Brain microvascular endothelial cell (primary cell): Measurements from ENCODE around the gene PLSCR4.

Source experiments
- DNase-seq: peaks from one replicate; pipeline ENCODE4 v3.0.0-alpha.2; 2020
- H3K27ac ChIP-seq: fragments of 250-450 bp; sonication (Bioruptor Pico); 2 replicates; pipeline ENCODE4 v1.5.1; 2020; ENCODE audit warnings: mild to moderate bottlenecking, moderate library complexity
- H3K27me3 ChIP-seq: fragments of 250-450 bp; sonication (Bioruptor Pico); replicated peaks from 2 replicates; pipeline ENCODE4 v1.5.1; 2020; ENCODE audit warnings: mild to moderate bottlenecking
- H3K36me3 ChIP-seq: fragments of 250-450 bp; sonication (Bioruptor Pico); replicated peaks from 2 replicates; pipeline ENCODE4 v1.5.1; 2020; ENCODE audit warnings: mild to moderate bottlenecking
- H3K4me3 ChIP-seq: 2 replicates; pipeline ENCODE4 v1.5.1; 2011; ENCODE audit warnings: low read depth, mild to moderate bottlenecking, control low read depth, low read length, moderate library complexity
- CTCF ChIP-seq: IDR thresholded peaks from 2 replicates; pipeline ENCODE4 v1.5.1; 2011; ENCODE audit warnings: low read depth, mild to moderate bottlenecking, moderate library complexity, low read length, control low read depth, inconsistent platforms; ENCODE audit errors: missing control alignments
- in situ Hi-C: cut with HindIII; loops from 2 replicates; pipeline ENCODE4 v1.10.0; 2017; ENCODE audit warnings: low sequenced_read_pairs, low pct_ligation_motif_present

Gene PLSCR4

DNA sequence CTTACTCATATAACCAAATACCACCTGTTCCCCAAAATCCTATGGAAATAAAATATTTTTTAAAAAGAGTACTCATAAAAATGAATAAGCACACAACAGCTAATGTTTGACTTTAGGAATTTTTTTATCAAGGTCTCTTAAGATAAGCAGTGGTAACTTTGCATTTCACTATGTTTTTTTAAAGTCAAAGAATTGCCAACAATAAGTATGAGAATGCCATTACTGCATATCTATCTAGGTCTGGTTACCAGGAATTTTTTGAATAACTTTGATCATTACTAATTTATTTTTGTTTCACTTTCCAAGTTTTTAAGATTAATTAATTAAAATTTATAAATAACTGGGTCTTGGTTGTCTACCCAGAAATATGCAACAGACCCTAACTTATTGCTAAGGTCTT, 41.5 kb downstream of the PLSCR4 start:
- Histone ChIP-seq H3K27ac (no peak overlapping the region), H3K27me3 (no peaks in the 10 kb centered on the region), H3K36me3 (peaks cover 17% of the 10 kb centered on the region), H3K4me3 (no peak overlapping the region)
- in situ Hi-C loops: no loop called here
- DNase-seq: no peak
- no peak for TF ChIP-seq CTCF

GRCh38 chr3:146203776-146204175, 47.1 kb downstream of the PLSCR4 start:
- peaks cover 17% of the 10 kb centered on the region for H3K36me3 ChIP-seq
- in situ Hi-C loops: no loop called here
- H3K27ac ChIP-seq: no peak overlapping the region
- H3K4me3 ChIP-seq: no peak overlapping the region
- DNase-seq: no peak
- TF ChIP-seq CTCF: no peak
- H3K27me3 ChIP-seq: no peaks in the 10 kb centered on the region

GRCh38 chr3:146200461-146201220, 50.3 kb downstream of the PLSCR4 start:
- in situ Hi-C loops: no loop called here
- peaks cover 5% of the 10 kb centered on the region for H3K36me3 ChIP-seq

GRCh38 chr3:146199762-146200161, 51.1 kb downstream of the PLSCR4 start:
- no peak for DNase-seq
- no peak for TF ChIP-seq CTCF
- Histone ChIP-seq H3K36me3 (peaks cover 3% of the 10 kb centered on the region), H3K4me3 (no peak overlapping the region), H3K27ac (no peak overlapping the region), H3K27me3 (no peaks in the 10 kb centered on the region)
- in situ Hi-C loops: no loop called here

More at GRCh38 chr3:146200461-146201220, 50.3 kb downstream of the PLSCR4 start:
- no peak for TF ChIP-seq CTCF
- no peaks in the 10 kb centered on the region for H3K27me3 ChIP-seq
- DNase-seq: no peak
- H3K4me3 ChIP-seq: no peak overlapping the region
- H3K27ac ChIP-seq: no peak overlapping the region

DNA sequence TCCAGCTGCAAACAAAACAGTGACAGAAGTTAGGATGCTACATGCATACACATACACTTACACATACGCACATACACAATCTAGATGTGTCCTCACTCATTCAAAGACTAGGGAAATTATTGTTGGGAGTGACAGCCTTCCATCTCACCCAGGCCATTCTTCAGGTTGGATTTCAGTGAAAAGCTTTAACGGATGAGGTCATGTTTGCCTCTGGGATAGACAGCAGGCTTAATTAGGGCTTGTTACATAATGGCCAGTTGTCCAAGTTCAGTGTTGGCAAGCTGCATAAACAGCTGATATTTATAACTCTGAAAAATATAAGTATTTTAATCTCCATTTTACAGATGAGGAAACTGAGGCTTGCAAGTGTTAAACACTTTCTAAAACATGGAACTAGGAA, 54.1 kb downstream of the PLSCR4 start:
- Histone ChIP-seq H3K4me3 (no peak overlapping the region), H3K27me3 (no peaks in the 10 kb centered on the region), H3K36me3 (peaks cover 5% of the 10 kb centered on the region), H3K27ac (no peak overlapping the region)
- no peak for DNase-seq
- no peak for TF ChIP-seq CTCF
- in situ Hi-C loops: no loop called here

DNA sequence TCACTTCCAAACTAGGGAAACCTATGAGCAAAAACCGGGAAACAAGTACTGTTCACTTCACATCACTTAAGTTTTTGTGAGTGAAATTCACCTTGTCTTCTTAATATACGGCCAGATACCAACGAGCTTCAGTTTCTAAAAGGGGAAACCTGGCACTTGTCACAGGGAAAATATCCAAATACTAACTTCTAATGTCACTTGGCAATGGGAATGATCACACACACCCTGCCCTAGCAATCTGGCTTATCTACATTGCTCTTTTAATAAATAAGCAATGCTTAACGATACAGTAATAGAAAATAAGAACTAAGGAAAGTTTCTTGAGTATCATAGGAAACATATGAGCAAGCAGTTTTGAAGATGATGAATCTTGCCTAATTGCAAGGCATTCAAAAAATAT, 55.3 kb downstream of the PLSCR4 start:
- H3K27ac ChIP-seq: no peak overlapping the region
- in situ Hi-C loops: no loop called here

More for the DNA sequence above, 55.3 kb downstream of the PLSCR4 start:
- no peak for DNase-seq
- H3K4me3 ChIP-seq: no peak overlapping the region
- peaks cover 5% of the 10 kb centered on the region for H3K36me3 ChIP-seq
- no peaks in the 10 kb centered on the region for H3K27me3 ChIP-seq
- TF ChIP-seq CTCF: no peak
